HG03460 (cell line): ENCODE measurements around the gene SEMA6B.
"Not testable (repeated sequence)": the region's sequence is repeated elsewhere in the genome, so short reads cannot be mapped to it uniquely, and the experiment has no call there.

Experiments
- ATAC-seq: cut with Tn5 transposase; IDR thresholded peaks from one replicate; pipeline ENCODE4 v1.9.1; 2021; ENCODE audit not compliant: unreplicated experiment

Gene SEMA6B

DNA sequence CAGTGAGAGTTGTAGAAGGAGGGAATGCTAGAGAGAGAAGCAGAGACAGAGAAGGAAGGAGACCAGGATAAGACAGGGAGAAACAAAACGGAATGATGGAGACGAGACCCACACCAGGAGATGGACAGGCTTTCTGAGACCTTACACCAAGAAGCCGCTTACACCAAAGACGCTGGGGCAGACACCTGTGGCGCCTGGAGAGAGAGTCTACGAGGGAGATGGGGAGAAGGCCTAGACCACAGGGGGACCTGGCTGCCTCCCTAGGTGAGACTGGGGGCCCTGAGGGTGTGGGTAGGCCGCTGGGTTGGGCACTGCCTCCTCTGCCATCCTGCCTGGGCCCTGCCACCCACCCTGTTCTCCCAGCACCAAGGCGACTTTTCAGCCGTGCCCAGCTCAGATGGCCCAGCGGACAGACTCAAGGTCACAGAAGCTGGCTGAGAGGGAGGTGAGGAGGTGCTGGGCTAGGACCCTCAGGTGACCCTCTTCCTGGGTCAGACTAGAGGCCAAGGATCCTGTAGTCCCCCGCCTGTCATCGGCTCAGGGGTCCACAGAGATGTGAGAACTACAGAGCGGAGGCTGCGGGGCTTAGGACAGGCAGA is 29.5 kb downstream of the SEMA6B start:
- no peak for ATAC-seq

- no peak for ATAC-seq
Measured at GRCh38 chr19:4528843-4529242, 30.6 kb downstream of the SEMA6B start.

- ATAC-seq = not testable (repeated sequence)
Measured at GRCh38 chr19:4527377-4527776, 32.1 kb downstream of the SEMA6B start.

DNA sequence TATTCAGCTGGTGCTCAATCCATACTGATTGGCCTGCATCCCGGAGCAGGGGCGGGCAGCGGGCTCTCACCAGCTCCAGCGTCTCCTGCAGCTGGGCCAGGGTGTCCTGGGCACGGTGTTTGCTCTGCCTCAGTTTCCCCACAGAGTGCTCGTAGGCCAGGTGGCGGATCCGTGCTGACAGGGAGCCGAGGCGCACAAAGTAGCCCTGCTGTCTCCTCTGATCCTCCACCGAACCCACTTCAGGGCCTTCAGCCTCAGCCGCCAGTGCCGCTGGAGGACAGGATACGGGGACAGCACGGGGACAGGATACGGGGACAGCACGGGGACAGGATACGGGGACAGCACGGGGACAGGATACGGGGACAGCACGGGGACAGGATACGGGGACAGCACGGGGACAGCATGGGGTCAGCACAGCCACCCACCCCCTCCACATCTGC is 33.9 kb downstream of the SEMA6B start:
- ATAC-seq = no peak

DNA sequence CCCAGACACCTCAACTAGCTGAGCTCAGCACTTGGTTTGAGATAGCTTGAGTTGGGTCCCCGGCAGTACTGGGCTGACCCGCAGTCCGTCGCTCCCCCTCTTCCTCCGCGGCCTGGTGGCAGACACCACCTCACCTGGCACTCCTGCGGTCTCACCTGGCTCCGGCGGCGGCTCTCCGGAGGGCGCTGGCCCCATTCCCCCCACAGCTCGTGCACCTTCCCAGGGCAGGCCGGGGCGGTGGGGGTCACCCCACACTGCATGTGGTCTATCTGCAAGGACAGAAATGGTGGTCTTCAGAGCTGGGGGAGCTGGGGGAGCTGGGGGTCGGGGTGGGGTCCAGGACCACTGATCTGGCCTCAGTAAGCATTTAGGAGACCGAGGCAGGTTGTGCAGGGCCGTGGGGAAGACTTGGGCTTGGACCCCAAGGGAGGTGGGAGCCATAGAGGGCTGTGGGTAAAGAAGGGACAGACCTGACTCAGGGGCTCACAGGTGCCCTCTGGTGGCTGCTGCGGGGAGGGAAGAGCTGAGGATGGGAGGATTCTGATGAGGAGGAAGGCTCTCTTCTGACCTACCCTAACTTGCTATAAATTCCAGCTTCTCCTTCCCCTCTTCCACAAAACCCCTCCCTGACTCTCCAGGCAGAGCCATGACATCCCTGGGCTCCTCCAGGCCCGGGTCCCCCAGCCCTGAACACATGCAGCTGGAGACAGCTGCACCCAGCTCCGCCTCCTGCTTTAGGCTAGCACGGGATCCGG is 34.5 kb downstream of the SEMA6B start:
- ATAC-seq = no peak

- ATAC-seq = no peak
Measured at GRCh38 chr19:4523306-4524110, 36.0 kb downstream of the SEMA6B start.

DNA sequence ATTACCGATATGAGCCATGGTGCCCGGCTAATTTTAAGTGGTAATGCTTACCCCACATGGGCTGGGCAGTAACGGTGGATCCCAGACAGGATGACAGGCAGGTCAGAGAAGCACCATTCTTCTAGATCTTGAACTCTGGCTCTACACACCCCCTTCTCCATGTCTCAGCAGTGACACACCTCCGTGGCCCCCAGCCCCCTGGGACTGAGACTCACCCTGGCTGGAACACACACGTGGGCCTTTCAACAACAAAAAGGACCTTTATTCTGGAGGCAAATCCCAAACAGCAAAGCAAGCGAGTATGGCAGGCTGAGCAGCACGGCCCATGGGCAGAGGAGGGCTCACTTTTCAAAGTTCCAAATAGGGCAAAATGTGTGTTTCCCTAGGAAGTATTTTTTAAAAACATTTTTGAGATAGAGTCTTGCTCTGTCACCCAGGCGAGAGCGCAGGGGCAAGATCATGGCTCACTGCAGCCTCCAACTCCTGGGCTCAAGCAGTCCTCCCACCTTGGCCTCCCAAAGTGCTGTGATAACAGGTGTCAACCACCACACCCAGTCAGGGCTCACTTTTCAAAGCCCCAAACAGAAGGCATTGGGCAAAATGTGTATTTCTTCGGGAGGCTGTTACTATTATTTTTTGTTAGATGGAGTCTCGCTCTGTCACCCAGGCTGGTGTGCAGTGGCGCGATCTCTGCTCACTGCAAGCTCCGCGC is 37.0 kb downstream of the SEMA6B start:
- ATAC-seq = no peak

DNA sequence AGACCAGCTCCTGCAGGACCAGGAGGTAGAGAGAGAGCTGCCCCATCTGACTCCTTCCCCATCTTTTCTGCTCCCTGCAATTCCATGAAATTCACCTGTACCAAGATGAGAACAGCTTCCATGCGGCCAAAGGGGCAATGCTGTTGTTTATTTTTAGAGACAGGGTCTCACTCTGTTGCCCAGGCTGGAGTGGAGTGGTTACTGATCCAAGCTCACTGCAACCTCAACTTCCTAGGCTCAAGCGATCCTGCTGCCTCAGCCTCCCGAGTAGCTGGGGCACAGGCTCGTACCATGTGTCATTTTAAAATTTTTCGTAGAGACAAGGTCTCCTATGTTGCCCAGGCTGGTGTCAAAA is 37.6 kb downstream of the SEMA6B start:
- no peak for ATAC-seq

DNA sequence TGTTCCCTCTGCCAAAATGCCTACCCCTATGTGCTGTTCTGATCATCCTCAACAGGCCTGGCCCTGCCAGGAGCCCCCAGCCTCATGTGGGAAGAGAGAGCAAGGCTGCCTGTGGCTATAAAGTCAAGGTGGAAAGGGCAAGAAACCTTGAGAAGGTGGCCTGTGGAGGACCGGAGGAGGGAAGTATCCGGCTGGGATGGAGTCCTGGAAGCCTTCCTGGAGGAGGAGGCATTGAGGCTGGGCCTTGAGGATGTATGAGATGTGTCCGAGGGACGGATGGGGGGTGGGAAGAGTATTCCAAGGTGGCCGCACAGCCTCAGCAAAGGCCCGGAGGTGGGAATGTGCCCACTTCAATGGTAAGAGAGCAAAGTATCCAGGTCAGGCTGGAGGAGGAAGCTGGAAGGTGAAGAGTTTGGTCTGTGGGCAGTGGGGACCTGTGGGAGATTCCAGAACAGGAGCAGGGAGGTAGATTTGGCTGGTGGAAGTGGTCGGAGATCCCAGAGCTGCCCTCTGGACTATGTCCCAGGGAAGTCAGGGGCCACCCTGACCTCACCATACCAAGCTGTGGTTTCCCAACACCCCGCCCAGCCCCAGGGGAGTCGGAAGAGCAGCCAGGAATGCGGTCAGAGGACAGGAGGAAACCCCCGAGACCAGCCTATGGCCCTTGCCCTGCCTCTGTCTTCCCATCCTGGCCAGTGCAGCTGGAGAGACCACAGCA is 38.2 kb downstream of the SEMA6B start:
- no peak for ATAC-seq

GRCh38 chr19:4519521-4520277 is 39.8 kb downstream of the SEMA6B start:
- ATAC-seq = no peak

DNA sequence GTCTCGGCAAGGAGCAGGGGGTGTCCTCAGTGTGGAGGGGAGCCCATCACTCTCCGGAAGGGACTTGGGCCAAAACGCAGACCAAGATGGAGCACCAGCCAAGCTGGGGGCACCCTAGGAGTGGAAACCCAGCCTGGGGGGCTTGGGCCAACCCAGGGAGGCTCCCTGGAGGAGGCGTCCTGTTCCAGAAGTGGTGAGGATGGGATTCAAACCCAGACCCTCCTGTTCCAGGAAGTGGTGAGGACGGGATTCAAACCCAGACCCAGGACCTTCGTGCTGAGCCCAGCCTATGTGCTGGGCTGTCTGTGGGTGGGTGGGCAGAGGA is 40.4 kb downstream of the SEMA6B start:
- no peak for ATAC-seq

GRCh38 chr19:4518345-4519171 is 40.9 kb downstream of the SEMA6B start, which contains the start of gene PLIN4:
TSS of gene PLIN4 (minus strand) at chr19:4518486. CDS start at chr19:4518272, 214 bp downstream.
- ATAC-seq = no peak

DNA sequence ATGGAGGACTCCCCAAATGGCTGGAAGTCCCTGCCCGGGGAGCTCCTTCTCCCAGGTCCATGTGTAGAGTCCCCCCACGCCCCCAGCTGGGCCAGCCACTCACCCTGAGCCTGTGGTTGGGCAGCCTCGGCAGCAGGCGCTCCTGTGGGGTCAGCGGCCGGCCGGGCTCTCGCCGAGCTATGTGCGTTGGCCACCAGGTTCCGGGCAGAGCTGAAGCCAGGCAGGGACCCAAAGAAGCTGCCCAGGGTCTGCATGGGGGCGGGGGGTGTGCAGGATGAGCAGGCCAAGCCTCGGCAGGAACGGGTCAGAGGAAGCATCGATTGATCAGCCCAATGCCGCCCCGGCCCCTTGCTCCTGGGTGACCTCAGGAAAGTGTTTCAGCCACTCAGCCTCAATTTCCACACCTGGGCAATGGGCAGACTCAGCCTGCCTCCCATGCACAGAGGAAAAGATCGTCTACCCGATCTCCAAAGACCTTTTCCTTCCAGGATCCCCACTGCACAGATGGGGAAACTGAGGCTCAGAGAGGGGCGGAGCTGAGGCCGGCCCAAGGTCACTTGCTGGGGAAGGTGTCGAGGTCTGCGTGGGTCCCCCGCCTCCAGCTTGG is 41.9 kb downstream of the SEMA6B start:
- ATAC-seq = no peak

GRCh38 chr19:4516939-4517300 is 42.6 kb downstream of the SEMA6B start:
- no peak for ATAC-seq

DNA sequence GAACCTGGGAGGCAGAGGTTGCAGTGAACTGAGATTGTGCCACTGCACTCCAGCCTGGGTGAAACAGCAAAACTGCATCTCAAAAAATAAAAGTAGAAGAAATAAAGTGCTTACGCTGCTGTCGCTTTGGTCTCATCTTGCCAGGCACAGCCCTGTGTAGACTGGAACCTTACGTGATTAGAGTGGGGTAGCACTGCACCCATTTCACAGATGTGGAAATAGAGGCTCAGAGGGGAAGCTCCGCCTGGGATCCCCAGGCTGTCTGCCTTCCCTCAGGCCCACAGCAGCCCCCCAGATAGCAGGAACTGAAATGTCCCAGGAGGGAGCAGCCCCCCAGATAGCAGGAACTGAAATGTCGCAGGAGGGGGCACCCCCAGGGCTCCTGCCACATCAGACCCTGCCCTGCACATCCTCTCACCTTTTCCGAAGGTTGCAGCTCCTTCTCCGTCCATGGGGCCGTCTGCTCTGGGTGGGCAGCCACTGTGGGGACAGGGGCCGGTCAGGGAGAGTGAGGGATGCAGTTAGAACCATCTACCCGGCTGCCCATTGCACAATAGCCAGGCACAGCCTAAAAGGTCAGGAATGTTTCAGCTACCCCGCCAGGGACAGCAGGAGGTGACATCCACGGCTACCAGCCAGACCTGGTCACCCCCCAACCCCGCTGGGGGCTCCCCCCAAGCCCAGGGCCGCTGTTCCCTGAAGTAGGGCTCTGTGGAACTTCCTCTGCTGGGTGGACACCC is 43.1 kb downstream of the SEMA6B start:
- no peak for ATAC-seq

GRCh38 chr19:4515732-4516131 is 43.8 kb downstream of the SEMA6B start:
- no peak for ATAC-seq

- no peak for ATAC-seq
Measured at GRCh38 chr19:4513248-4513647, 46.2 kb downstream of the SEMA6B start.

DNA sequence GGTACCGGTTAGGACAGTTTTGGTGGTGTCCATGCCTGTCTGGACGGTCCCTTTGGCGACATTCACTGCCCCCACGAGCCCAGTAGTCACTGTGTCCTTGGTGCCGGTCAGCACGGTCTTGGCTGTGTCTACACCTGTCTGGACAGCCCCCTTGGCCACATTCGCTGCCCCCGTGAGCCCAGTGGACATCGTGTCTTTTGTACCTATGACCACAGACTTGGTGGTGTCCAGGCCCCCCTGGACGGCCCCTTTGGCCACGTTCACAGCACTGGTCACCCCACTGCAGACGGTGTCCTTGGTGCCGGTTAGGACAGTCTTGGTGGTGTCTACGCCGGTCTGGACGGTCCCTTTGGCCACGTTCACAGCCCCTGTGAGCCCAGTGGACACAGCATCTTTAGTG is 47.4 kb downstream of the SEMA6B start:
- ATAC-seq = no peak
